GM18502 (cell line): ENCODE data around the gene VAPB.
"Not testable (repeated sequence)": the region's sequence is repeated elsewhere in the genome, so short reads cannot be mapped to it uniquely, and the experiment has no call there.

Experiments used
- ATAC-seq: cut with Tn5 transposase; IDR thresholded peaks from one replicate; pipeline ENCODE4 v1.9.1; 2021; ENCODE audit warnings: mild to moderate bottlenecking; ENCODE audit not compliant: unreplicated experiment, poor library complexity

The VAPB gene

GRCh38 chr20:58405504-58406291, 16.7 kb downstream of the VAPB start:
- no peak for ATAC-seq

- ATAC-seq, result no peak
These were observed 17.5 kb downstream of the VAPB start for GRCh38 chr20:58406422-58407001.

- ATAC-seq, result no peak
These were observed 18.3 kb downstream of the VAPB start for GRCh38 chr20:58407201-58407873.

GRCh38 chr20:58407966-58408557, 19.0 kb downstream of the VAPB start:
- peak; percentile 61 for ATAC-seq

- ATAC-seq, result peak; percentile 62
These were observed 19.7 kb downstream of the VAPB start for GRCh38 chr20:58408603-58409246.

- not testable (repeated sequence) for ATAC-seq
These were observed 25.2 kb downstream of the VAPB start for GRCh38 chr20:58414216-58414615.

- not testable (repeated sequence) for ATAC-seq
These were observed 25.8 kb downstream of the VAPB start for GRCh38 chr20:58414786-58415185.

GRCh38 chr20:58416057-58416456, 27.0 kb downstream of the VAPB start:
- ATAC-seq, result no peak

GRCh38 chr20:58416835-58417234, 27.8 kb downstream of the VAPB start:
- ATAC-seq, result no peak

- no peak for ATAC-seq
These were observed 28.4 kb downstream of the VAPB start for GRCh38 chr20:58417438-58417837.

GRCh38 chr20:58418949-58419748, 30.1 kb downstream of the VAPB start:
- no peak for ATAC-seq

GRCh38 chr20:58420798-58421496, 31.9 kb downstream of the VAPB start:
- ATAC-seq, result no peak

- ATAC-seq, result no peak
These were observed 32.4 kb downstream of the VAPB start for GRCh38 chr20:58421497-58421850.

- ATAC-seq, result no peak
These were observed 35.4 kb downstream of the VAPB start for GRCh38 chr20:58424218-58424969.

- ATAC-seq, result not testable (repeated sequence)
These were observed 38.5 kb downstream of the VAPB start for GRCh38 chr20:58427571-58427970.

- no peak for ATAC-seq
These were observed 39.3 kb downstream of the VAPB start for GRCh38 chr20:58428364-58428763.

- ATAC-seq, result no peak
These were observed 40.3 kb downstream of the VAPB start for GRCh38 chr20:58429303-58429702.

GRCh38 chr20:58431134-58431533, 42.1 kb downstream of the VAPB start:
- no peak for ATAC-seq
